HepG2 (cell line): Measurements from ENCODE around the gene MRPL14. TPM values are rescaled to one million over a fixed set of nuclear protein-coding genes. Genes with fewer than 3 reads are reported as not detected.

Experiments used
- ATAC-seq: fragments of 200-7000 bp; cut with Tn5 transposase; 3 replicates; pipeline ENCODE4 v1.9.1; 2020; ENCODE audit warnings: mild to moderate bottlenecking, moderate library complexity
- BruUV-seq: library from RNA; stranded (reverse); fragments of 400-500 nt; replicated peaks from 2 replicates; lab custom pipeline; 2021; lab: Mats Ljungman, UMichigan
- CTCF ChIA-PET: fragments of 300-600 bp; formaldehyde crosslinking; extraction: SDS; loops from one replicate; lab custom pipeline; 2021; ENCODE audit warnings: low total read pairs, inconsistent platforms, low intra/inter-chr PET ratio; lab: Yijun Ruan, JAX
- POLR2A ChIA-PET: fragments of 350-600 bp; sonication (Branson Sonifier 250); formaldehyde crosslinking; loops from one replicate; lab custom pipeline; 2020; ENCODE audit warnings: antibody characterized with exemption, inconsistent platforms; lab: Yijun Ruan, JAX
- DNase-seq: peaks from one replicate; pipeline ENCODE4 v3.0.0-alpha.2; 2015; ENCODE audit warnings: low spot score
- FAIRE-seq: peaks from 3 replicates; lab custom pipeline; 2011; peaks lifted over from hg19 to GRCh38; lab: Jason Lieb, UNC
- H2AFZ ChIP-seq: one replicate; pipeline ENCODE4 v1.6.1; 2011; ENCODE audit warnings: low read length, inconsistent platforms
- H3K27ac ChIP-seq: fragments of 300-600 bp; 3 replicates; pipeline ENCODE4 v1.8.0; 2011; ENCODE audit warnings: mixed run types, mild to moderate bottlenecking, mixed read lengths, low read length, inconsistent platforms; ENCODE audit not compliant: insufficient read depth; ENCODE audit errors: extremely low read length
- H3K27me3 ChIP-seq, 2 experiments: fragments of 200-600 bp in 1 of 2; 2 replicates in 1 of 2; 3 replicates in 1 of 2; pipeline versions ENCODE4 v1.6.0 to v1.8.0; 2011; ENCODE audit warnings: low read length in 2 of 2, mild to moderate bottlenecking in 2 of 2, moderate library complexity in 2 of 2, inconsistent platforms in 1 of 2; ENCODE audit not compliant: insufficient read depth in 2 of 2, control insufficient read depth in 1 of 2
- H3K36me3 ChIP-seq, 2 experiments: fragments of 200-600 bp in 1 of 2; replicated peaks in 1 of 2; 2 replicates in 1 of 2; 3 replicates in 1 of 2; pipeline versions ENCODE4 v1.5.1 to v1.8.0; 2011; ENCODE audit warnings: low read length in 2 of 2, inconsistent platforms in 1 of 2; ENCODE audit not compliant: insufficient read depth in 2 of 2, control insufficient read depth in 1 of 2
- H3K4me1 ChIP-seq: 2 replicates; pipeline ENCODE4 v1.5.1; 2012; ENCODE audit warnings: low read length, inconsistent platforms; ENCODE audit not compliant: insufficient read depth
- H3K4me2 ChIP-seq: 2 replicates; pipeline ENCODE4 v1.6.0; 2011; ENCODE audit warnings: low read depth, low read length, inconsistent platforms
- H3K4me3 ChIP-seq, 3 experiments: fragments of 200-600 bp in 1 of 3; sonication (generic), shearing (Covaris generic) in 1 of 3; replicated peaks in 1 of 3; 2 replicates each; pipeline ENCODE4 v1.5.1; 2011 to 2016; ENCODE audit warnings: low read length in 3 of 3, inconsistent platforms in 2 of 3, low read depth in 2 of 3, mild to moderate bottlenecking in 2 of 3, control low read depth in 1 of 3, mixed read lengths in 1 of 3; ENCODE audit not compliant: insufficient read depth in 1 of 3
- H3K79me2 ChIP-seq: one replicate; pipeline ENCODE4 v1.6.1; 2011; ENCODE audit warnings: low read length, inconsistent platforms; ENCODE audit not compliant: insufficient read depth
- H3K9ac ChIP-seq: 2 replicates; pipeline ENCODE4 v1.6.0; 2011; ENCODE audit warnings: mild to moderate bottlenecking, low read depth, low read length, inconsistent platforms; ENCODE audit not compliant: insufficient read depth
- H3K9me3 ChIP-seq: 2 replicates; pipeline ENCODE4 v1.5.1; 2012; ENCODE audit warnings: mild to moderate bottlenecking, low read length
- H4K20me1 ChIP-seq: 2 replicates; pipeline ENCODE4 v1.6.0; 2011; ENCODE audit warnings: inconsistent platforms, mild to moderate bottlenecking, low read length, moderate library complexity; ENCODE audit not compliant: insufficient read depth
- IRX3 ChIP-seq: sonication (generic); formaldehyde crosslinking; IDR thresholded peaks from 2 replicates; pipeline ENCODE4 v1.8.1; 2023; ENCODE audit warnings: mild to moderate bottlenecking, low read depth, missing genetic modification reagents, borderline replicate concordance
- KMT2B ChIP-seq: IDR thresholded peaks from 2 replicates; pipeline ENCODE4 v1.6.1; 2016; ENCODE audit warnings: missing genetic modification reagents, missing compliant biosample characterization
- PCBP1 ChIP-seq: fragments of 200-400 bp; formaldehyde crosslinking; IDR thresholded peaks from 2 replicates; pipeline ENCODE4 v1.6.1; 2017; ENCODE audit warnings: mild to moderate bottlenecking, low read depth, low read length, borderline replicate concordance
- POLR2AphosphoS5 ChIP-seq: IDR thresholded peaks from 2 replicates; pipeline ENCODE4 v1.6.1; 2012; ENCODE audit warnings: low read depth, low read length
- RBFOX2 ChIP-seq: fragments of 200-400 bp; formaldehyde crosslinking; IDR thresholded peaks from 2 replicates; pipeline ENCODE4 v1.6.1; 2017; ENCODE audit warnings: low read depth, mild to moderate bottlenecking, low read length
- SAP130 ChIP-seq: IDR thresholded peaks from 2 replicates; pipeline ENCODE4 v1.6.1; 2016; ENCODE audit warnings: low read depth
- TIGD3 ChIP-seq: sonication (generic); formaldehyde crosslinking; IDR thresholded peaks from 2 replicates; pipeline ENCODE4 v1.5.1; 2020; ENCODE audit warnings: mild to moderate bottlenecking, missing genetic modification reagents, borderline replicate concordance
- ZNF557 ChIP-seq: sonication (generic); formaldehyde crosslinking; IDR thresholded peaks from 2 replicates; pipeline ENCODE4 v1.4.0; 2020; ENCODE audit warnings: missing genetic modification reagents
- ZNF605 ChIP-seq: sonication (generic); formaldehyde crosslinking; IDR thresholded peaks from 2 replicates; pipeline ENCODE4 v1.8.0; 2022; ENCODE audit warnings: mild to moderate bottlenecking, missing genetic modification reagents
- ZNF768 ChIP-seq: sonication (generic); formaldehyde crosslinking; IDR thresholded peaks from 2 replicates; pipeline ENCODE4 v1.4.0; 2020; ENCODE audit warnings: missing genetic modification reagents
- ZNF776 ChIP-seq: sonication (generic); formaldehyde crosslinking; IDR thresholded peaks from 2 replicates; pipeline ENCODE4 v1.4.0; 2020; ENCODE audit warnings: mild to moderate bottlenecking, missing genetic modification reagents
- WGBS: methylation state at CpG from one replicate; pipeline ENCODE4 v1.1.6; 2017; ENCODE audit warnings: low lambda C conversion rate; 5-methylcytosine and 5-hydroxymethylcytosine counted together
- in situ Hi-C: cut with HindIII; loops from 2 replicates; pipeline ENCODE4 v1.10.0; 2017; ENCODE audit warnings: low pct_unique_long_range_greater_than_20kb; ENCODE audit not compliant: extremely low pct_ligation_motif_present
- intact Hi-C: fragments of 100-400 bp; cut with micrococcal nuclease; formaldehyde crosslinking; loops from one replicate; pipeline ENCODE4 v1.10.0; 2022; ENCODE audit not compliant: unreplicated experiment
- polyA plus RNA-seq, 8 experiments: library from polyadenylated mRNA; depleted of rRNA in 3 of 8; stranded (reverse) in 7 of 8; unstranded in 1 of 8; fragments of >200 nt; fragmentation: Illumina TruSeq in 4 of 8; extraction: Trizol in 4 of 8; gene quantifications; 2 replicates each; pipeline versions ENCODE4 v1.2.1 to v1.2.3, GENCODE V29; 2011 to 2016; ENCODE audit warnings: low read depth in 4 of 8, missing spikeins in 1 of 8, mixed read lengths in 1 of 8; ENCODE audit not compliant: insufficient read depth in 1 of 8
- total RNA-seq, 5 experiments: library from RNA; depleted of rRNA; stranded (reverse); fragments of >200 nt; fragmentation: Illumina TruSeq; extraction: Trizol; gene quantifications; 2 replicates each; pipeline ENCODE4 v1.2.3, GENCODE V29; 2016; ENCODE audit warnings: low read depth in 1 of 5
- TF ChIP-seq, protein P1 (sequence below): sonication (generic); formaldehyde crosslinking; IDR thresholded peaks from 2 replicates; pipeline ENCODE4 v1.4.0; 2020; ENCODE audit warnings: missing genetic modification reagents, borderline replicate concordance
- TF ChIP-seq, protein P2 (sequence below): sonication (generic); formaldehyde crosslinking; IDR thresholded peaks from 2 replicates; pipeline ENCODE4 v1.5.1; 2020; ENCODE audit warnings: mild to moderate bottlenecking, missing genetic modification reagents, moderate library complexity

Gene MRPL14
- total and polyA plus RNA-seq, 2 of the 13 experiments (the other 11 are each of a cell fraction or from before 2014, with no cell fraction given) = 157 to 178 TPM

DNA sequence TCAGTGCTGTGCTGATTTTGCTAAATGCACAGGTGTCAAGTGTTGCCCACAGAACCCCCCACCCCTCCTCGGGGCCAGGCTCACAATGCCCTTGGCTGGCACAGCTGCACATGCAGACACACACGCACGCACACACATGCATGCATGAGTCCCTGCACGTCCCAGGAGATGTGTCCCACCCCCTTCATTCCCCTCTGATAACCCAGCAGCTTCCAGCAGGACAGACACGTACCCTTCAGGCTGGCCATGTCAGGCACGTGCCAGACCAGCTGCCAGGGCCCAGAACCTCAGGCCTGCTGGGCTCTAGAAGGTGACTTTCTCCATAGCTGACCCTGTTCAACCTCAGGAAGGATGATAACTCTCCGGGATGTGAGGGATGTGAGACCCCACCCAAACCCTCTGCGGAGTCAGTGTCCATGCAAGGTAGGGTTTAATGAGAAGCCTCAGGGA, 44.4 kb downstream of the MRPL14 start (continued):
- TF ChIP-seq ZNF776 (CRISPR knock-in tag) = 0 out of 2 replicates have a peak, but pooled peaks have one; percentile 58
- TF ChIP-seq SAP130 (CRISPR knock-in tag) = no peak

GRCh38 chr6:44081753-44082152, 45.5 kb downstream of the MRPL14 start:
- Histone ChIP-seq H4K20me1 (no peaks in the 10 kb centered on the region), H3K4me1 (peaks cover 90% of the 10 kb centered on the region), H2AFZ (no peak overlapping the region), H3K4me2 (no peak overlapping the region), H3K9me3 (no peaks in the 10 kb centered on the region), H3K27ac (no peak overlapping the region), H3K4me3 (no peak overlapping the region), H3K36me3 (no peaks in the 10 kb centered on the region), H3K27me3 (no peaks in the 10 kb centered on the region), H3K9ac (no peak overlapping the region), H3K79me2 (no peaks in the 10 kb centered on the region)
- intact Hi-C loops (no loop called here), in situ Hi-C loops (no loop called here)
- no TSS peak for BruUV-seq
- no peak for FAIRE-seq
- 87% methylated on average over 5 of the region's 6 CpGs for WGBS
- DNase-seq = no peak
- ChIA-PET POLR2A (no interaction called here), CTCF (no interaction called here)
- ATAC-seq = no peak
- TF ChIP-seq ZNF605 (0 out of 2 replicates have a peak, but pooled peaks have one; percentile 15), IRX3 (no peak), ZNF557 (CRISPR knock-in tag) (no peak), RBFOX2 (no peak; the same call in 1 of the 2 replicates), TIGD3 (CRISPR knock-in tag) (no peak), ZNF768 (CRISPR knock-in tag) (no peak), KMT2B (CRISPR knock-in tag) (no peak), POLR2AphosphoS5 (peak; percentile 38; the same call in 1 of the 2 replicates), PCBP1 (no peak)
- TF ChIP-seq, protein P1, sequence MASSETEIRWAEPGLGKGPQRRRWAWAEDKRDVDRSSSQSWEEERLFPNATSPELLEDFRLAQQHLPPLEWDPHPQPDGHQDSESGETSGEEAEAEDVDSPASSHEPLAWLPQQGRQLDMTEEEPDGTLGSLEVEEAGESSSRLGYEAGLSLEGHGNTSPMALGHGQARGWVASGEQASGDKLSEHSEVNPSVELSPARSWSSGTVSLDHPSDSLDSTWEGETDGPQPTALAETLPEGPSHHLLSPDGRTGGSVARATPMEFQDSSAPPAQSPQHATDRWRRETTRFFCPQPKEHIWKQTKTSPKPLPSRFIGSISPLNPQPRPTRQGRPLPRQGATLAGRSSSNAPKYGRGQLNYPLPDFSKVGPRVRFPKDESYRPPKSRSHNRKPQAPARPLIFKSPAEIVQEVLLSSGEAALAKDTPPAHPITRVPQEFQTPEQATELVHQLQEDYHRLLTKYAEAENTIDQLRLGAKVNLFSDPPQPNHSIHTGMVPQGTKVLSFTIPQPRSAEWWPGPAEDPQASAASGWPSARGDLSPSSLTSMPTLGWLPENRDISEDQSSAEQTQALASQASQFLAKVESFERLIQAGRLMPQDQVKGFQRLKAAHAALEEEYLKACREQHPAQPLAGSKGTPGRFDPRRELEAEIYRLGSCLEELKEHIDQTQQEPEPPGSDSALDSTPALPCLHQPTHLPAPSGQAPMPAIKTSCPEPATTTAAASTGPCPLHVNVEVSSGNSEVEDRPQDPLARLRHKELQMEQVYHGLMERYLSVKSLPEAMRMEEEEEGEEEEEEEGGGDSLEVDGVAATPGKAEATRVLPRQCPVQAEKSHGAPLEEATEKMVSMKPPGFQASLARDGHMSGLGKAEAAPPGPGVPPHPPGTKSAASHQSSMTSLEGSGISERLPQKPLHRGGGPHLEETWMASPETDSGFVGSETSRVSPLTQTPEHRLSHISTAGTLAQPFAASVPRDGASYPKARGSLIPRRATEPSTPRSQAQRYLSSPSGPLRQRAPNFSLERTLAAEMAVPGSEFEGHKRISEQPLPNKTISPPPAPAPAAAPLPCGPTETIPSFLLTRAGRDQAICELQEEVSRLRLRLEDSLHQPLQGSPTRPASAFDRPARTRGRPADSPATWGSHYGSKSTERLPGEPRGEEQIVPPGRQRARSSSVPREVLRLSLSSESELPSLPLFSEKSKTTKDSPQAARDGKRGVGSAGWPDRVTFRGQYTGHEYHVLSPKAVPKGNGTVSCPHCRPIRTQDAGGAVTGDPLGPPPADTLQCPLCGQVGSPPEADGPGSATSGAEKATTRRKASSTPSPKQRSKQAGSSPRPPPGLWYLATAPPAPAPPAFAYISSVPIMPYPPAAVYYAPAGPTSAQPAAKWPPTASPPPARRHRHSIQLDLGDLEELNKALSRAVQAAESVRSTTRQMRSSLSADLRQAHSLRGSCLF (CRISPR knock-in tag) = no peak
- TF ChIP-seq, protein P2, sequence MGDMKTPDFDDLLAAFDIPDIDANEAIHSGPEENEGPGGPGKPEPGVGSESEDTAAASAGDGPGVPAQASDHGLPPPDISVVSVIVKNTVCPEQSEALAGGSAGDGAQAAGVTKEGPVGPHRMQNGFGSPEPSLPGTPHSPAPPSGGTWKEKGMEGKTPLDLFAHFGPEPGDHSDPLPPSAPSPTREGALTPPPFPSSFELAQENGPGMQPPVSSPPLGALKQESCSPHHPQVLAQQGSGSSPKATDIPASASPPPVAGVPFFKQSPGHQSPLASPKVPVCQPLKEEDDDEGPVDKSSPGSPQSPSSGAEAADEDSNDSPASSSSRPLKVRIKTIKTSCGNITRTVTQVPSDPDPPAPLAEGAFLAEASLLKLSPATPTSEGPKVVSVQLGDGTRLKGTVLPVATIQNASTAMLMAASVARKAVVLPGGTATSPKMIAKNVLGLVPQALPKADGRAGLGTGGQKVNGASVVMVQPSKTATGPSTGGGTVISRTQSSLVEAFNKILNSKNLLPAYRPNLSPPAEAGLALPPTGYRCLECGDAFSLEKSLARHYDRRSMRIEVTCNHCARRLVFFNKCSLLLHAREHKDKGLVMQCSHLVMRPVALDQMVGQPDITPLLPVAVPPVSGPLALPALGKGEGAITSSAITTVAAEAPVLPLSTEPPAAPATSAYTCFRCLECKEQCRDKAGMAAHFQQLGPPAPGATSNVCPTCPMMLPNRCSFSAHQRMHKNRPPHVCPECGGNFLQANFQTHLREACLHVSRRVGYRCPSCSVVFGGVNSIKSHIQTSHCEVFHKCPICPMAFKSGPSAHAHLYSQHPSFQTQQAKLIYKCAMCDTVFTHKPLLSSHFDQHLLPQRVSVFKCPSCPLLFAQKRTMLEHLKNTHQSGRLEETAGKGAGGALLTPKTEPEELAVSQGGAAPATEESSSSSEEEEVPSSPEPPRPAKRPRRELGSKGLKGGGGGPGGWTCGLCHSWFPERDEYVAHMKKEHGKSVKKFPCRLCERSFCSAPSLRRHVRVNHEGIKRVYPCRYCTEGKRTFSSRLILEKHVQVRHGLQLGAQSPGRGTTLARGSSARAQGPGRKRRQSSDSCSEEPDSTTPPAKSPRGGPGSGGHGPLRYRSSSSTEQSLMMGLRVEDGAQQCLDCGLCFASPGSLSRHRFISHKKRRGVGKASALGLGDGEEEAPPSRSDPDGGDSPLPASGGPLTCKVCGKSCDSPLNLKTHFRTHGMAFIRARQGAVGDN (CRISPR knock-in tag) = peak; percentile 46
